Activated CD8-positive, alpha-beta memory T cell treated with anti-CD3 and anti-CD28 coated beads for 36 hours (primary cell): Measurements from ENCODE around the gene KREMEN2. TPM values are rescaled to one million over a fixed set of nuclear protein-coding genes. Genes with fewer than 3 reads are reported as not detected.
"Not testable (repeated sequence)": the region's sequence is repeated elsewhere in the genome, so short reads cannot be mapped to it uniquely, and the experiment has no call there.

Source experiments
- CTCF ChIA-PET: fragments of 350-600 bp; sonication (Branson Sonifier 250); formaldehyde crosslinking; loops from one replicate; lab custom pipeline; 2021; ENCODE audit warnings: antibody characterized with exemption; lab: Charles Lee
- POLR2A ChIA-PET: fragments of 350-600 bp; sonication (Branson Sonifier 250); formaldehyde crosslinking; loops from one replicate; lab custom pipeline; 2021; ENCODE audit warnings: antibody characterized with exemption; lab: Charles Lee
- total RNA-seq, 2 experiments: library from RNA; stranded (reverse); gene quantifications; one replicate each; pipeline ENCODE4 v1.2.3, GENCODE V29; 2021

KREMEN2 gene, protein sequence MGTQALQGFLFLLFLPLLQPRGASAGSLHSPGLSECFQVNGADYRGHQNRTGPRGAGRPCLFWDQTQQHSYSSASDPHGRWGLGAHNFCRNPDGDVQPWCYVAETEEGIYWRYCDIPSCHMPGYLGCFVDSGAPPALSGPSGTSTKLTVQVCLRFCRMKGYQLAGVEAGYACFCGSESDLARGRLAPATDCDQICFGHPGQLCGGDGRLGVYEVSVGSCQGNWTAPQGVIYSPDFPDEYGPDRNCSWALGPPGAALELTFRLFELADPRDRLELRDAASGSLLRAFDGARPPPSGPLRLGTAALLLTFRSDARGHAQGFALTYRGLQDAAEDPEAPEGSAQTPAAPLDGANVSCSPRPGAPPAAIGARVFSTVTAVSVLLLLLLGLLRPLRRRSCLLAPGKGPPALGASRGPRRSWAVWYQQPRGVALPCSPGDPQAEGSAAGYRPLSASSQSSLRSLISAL
- under 1 TPM in 1 of 2 experiments, not detected in 1; 0.08 TPM for total RNA-seq

DNA sequence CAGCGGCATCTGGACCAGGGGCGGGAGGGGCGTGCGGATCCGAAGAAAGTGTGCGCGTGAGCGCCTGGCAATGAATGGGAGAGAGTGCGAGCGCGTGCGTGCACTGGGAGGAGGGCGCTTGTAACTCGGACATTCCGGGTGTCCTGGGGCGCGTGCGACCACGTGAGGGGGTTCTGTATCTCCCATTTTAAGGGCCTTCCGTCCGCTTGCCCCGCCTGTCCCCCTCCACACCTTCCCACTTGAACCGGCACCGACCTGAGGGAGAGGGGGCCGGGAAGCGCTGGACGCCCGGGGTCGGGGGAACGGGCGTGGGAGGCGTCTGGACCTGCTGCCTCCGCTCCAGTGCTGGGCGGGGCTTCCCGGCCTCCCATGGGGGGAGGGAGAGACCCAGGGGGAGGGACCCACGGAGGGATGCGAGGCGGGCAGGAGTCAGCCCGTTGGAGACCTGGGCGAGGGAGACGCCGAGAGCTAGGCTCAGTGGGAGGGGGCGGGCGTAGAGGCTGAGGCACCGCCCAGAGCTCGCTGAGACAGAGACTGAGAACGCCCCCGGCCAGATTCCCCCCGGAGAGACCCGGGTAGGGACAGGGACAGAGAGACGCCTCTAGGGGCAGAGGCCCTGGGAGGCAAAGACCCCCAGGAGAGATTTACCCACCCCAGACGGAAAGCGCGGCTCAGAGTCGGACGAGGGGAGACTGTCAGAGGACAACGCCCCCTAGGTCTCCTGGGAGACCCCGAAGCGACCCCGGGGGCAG lies at the start of gene KREMEN2:
KREMEN2 (plus strand) TSS at position 553 of the 752 bp plus-strand sequence. CDS start 246 bp downstream, outside the sequence.
- POLR2A ChIA-PET = no interaction called here
- CTCF ChIA-PET = interaction anchor here (0.6 to 3.1 kb wide), 4 partner anchors 8 to 517 kb away, joined by 3 to 6 read pairs (median 4); no protein-coding TSS in a partner anchor

DNA sequence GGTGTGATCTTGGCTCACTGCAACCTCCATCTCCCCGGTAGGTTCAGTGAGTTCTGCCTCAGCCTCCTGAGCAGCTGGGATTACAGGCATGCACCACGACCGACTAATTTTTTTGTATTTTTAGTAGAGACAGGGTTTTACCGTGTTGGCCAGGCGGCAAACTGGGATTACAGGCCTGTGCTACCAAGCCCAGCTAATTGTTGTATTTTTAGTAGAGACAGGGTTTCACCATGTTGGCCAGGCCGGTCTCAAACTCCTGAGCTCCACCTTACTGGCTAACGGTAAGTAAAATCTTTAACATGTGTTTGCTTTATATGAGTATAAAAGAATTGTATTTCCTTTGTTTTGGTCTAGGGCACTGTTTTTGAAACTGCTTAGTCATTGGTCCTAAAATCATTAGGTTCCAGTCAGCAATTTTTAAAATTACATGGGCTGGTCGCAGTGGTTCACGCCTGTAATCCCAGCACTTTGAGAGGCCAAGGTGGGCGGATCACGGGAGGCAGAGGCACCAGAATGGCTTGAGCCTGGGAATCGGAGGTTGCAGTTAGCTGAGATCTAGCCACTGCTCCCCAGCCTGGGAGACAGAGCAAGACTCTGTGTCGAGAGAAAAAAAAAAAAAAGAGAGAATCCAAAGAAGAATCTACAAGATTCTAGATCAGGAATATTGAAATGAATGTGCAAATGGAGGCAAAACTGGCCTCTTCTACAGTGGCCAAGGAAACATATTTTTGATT lies 48.7 kb upstream of the KREMEN2 start:
- ChIA-PET POLR2A (no interaction called here), CTCF (interaction anchor here (2.8 kb wide), 1 partner anchor 12 kb away, joined by 15 read pairs; no protein-coding TSS in a partner anchor)

DNA sequence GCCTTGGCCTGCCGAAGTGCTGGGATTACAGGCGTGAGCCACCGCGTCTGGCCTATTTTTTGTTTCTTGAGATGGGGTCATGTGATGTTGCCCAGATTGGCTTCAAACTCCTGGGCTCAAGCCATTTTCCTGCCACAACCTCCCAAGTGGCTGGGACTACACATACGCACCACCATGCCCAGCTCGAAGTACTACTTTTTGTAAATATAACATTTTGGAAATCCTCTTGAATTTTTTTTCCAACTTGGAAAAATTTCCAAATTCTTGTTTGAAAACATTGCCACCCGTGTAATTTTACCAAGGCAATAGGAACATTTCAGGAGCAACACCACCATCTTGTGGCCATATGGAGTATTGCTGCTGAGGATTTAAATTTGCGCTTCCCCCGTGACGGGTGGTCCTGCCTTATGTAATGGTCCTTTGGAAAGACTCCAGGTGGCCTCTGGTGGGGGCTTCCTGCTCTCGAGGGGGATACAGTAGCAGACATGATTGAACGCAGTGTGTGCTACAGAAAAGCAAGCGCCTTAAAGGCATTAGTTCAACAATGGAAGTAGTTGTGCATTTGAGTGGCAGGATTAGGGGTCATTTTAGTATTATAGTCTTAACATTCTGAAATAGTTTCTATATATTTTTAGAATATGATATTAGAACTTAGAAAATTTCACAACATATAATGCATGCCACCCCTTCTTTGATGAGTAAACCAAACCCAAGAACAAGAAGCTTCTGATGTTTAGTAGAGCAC lies 44.4 kb upstream of the KREMEN2 start:
- CTCF ChIA-PET = interaction anchor here (0.7 to 3.0 kb wide), 10 partner anchors 8 to 142 kb away, joined by 3 to 22 read pairs (median 4); partner anchors contain the start of gene FLYWCH1
- POLR2A ChIA-PET = interaction anchor here (0.6 to 1.0 kb wide), 2 partner anchors 8 to 1381 kb away, joined by 3 read pairs; partner anchors contain the start of gene FLYWCH1

DNA sequence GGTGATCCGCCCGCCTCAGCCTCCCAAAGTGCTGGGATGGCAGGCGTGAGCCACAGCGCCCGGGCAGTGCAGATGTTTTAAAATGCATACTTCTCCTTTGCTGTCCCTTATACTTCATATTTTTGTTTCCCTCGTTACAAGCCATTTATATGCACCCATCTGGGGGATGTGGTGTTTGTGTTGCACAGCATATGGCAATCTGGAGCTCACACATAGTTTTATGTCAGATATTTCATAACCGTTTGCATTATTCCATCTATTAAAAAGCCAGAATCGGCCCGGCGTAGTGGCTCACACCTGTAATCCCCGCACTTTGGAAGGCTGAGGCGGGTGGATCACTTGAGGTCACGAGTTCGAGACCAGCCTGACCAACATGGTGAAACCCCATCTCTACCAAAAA lies 40.6 kb upstream of the KREMEN2 start:
- ChIA-PET POLR2A (no interaction called here), CTCF (interaction anchor here (1.3 to 1.4 kb wide), 2 partner anchors 38 to 55 kb away, joined by 3 to 5 read pairs; no protein-coding TSS in a partner anchor)

DNA sequence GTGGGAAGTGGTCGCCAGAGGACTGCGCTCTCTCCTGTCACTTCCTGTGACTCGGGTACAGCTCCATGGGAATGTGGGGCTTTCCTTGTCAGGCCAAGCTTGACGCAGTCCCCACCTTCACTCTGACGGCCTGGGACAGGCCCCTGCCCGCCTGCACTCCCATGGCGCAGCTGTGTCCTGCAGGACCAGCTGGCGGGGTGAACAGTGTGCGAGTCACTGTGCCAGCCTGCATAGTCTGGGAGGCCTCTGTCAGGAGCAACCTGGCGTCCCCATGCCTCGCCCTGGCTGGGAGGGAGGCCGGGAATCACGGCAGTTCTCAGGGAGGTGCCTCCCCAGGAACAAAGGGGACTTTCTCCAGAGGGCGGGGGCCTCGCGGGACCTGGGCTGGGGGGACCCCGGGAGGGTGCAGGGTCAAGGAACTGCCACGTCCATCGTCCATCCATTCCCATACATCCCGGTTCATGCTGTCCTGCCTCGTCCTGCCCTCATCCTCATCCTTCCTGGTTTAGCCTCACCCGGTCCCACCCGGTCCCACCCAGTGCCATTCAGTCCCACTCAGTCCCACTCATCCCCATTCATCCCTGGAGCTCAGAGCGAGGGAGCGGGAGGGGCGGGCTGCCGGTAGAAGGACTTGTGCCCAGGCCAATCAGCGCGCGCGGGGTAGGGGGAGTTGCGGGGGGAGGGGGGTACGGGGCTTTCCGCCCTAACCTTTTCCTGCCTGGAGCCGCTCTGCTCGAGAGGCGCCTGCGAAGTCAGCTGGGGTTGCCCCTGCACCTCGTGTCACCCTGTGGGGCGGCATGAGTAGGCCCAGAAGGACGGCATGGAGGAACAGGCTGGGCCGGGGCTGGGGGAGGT lies 38.9 kb upstream of the KREMEN2 start:
- ChIA-PET CTCF (interaction anchor here (0.6 to 1.4 kb wide), 2 partner anchors 48 to 56 kb away, joined by 3 read pairs; no protein-coding TSS in a partner anchor), POLR2A (no interaction called here)

DNA sequence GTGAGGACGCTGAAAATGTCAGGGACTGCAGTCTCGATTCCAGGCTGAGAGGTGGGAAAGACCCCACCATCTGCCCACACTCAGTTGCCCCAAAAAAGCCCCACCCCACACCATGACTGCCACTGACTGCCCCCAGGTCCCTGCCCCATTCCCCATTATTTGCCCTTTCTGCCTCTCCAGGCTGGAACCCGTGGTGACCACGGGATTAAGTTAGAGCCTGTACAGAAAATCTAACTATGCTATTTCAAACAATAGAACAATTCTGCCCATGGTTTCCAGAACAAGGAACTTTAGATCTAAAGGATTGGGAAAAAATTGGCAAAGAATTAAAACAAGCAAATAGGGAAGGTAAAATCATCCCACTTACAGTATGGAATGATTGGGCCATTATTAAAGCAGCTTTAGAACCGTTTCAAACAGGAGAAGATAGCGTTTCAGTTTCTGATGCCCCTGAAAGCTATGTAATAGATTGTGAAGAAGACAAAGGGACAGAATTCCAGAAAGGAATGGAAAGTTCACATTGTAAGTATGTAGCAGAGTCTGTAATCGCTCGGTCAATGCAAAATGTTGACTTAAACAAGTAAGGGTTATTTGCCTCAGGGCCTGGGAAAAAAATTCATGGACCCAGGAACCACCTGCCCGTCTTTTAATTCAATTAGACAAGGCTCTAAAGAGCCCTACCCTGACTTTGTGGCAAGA lies 38.0 kb upstream of the KREMEN2 start:
- ChIA-PET CTCF (interaction anchor here (0.6 to 1.7 kb wide), 17 partner anchors 10 to 437 kb away, joined by 3 to 19 read pairs (median 6); partner anchors contain the start of genes FLYWCH1 and FLYWCH2), POLR2A (interaction anchor here (0.8 kb wide), 1 partner anchor 15 kb away, joined by 3 read pairs; no protein-coding TSS in a partner anchor)

- ChIA-PET CTCF (interaction anchor here (0.6 to 1.7 kb wide), 19 partner anchors 10 to 337 kb away, joined by 3 to 19 read pairs (median 4); partner anchors contain the start of genes FLYWCH1 and FLYWCH2), POLR2A (interaction anchor here (0.8 to 1.0 kb wide), 2 partner anchors 15 to 52 kb away, joined by 3 to 5 read pairs; no protein-coding TSS in a partner anchor)
Measured at GRCh38 chr16:2926650-2926999, 37.5 kb upstream of the KREMEN2 start.

DNA sequence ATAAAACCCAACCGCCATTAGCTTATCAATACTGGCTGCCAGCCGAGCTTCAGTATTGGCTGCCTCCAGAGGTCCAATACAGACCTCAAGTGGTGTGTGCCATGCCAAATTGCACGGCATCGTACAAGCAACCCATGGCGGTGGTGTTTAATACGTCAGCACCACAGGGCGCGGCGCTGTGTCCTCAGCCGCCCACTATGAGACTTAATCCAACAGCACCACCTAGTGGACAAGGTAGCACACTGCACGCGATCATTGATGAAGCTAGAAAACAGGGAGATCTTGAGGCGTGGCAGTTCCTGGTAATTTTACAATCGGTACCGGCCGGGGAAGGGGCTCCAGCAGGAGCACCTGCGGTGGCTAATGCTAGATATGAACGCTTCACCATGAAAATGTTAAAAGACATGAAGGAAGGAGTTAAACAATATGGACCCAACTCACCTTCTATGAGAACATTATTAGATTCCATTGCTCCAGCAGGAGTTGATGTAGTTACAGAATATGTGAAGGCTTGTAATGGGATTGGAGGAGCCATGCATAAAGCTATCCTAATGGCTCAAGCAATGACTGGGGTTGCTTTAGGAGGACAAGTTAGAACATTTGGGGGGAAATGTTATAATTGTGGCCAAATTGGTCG lies 36.9 kb upstream of the KREMEN2 start:
- ChIA-PET POLR2A (interaction anchor here (0.8 to 1.0 kb wide), 2 partner anchors 16 to 52 kb away, joined by 3 to 5 read pairs; no protein-coding TSS in a partner anchor), CTCF (interaction anchor here (0.5 to 1.7 kb wide), 28 partner anchors 9 to 338 kb away, joined by 3 to 19 read pairs (median 4); partner anchors contain the start of genes FLYWCH1, FLYWCH2, KREMEN2 and PAQR4)

- CTCF ChIA-PET = interaction anchor here (1.9 kb wide), 1 partner anchor 60 kb away, joined by 5 read pairs; no protein-coding TSS in a partner anchor
- POLR2A ChIA-PET = not testable (repeated sequence)
Measured at GRCh38 chr16:2928151-2928550, 35.9 kb upstream of the KREMEN2 start.

- ChIA-PET CTCF (interaction anchor here (1.9 kb wide), 1 partner anchor 60 kb away, joined by 5 read pairs; no protein-coding TSS in a partner anchor), POLR2A (no interaction called here)
Measured at GRCh38 chr16:2928796-2929195, 35.3 kb upstream of the KREMEN2 start.

GRCh38 chr16:2929693-2930092 lies 34.4 kb upstream of the KREMEN2 start:
- ChIA-PET CTCF (interaction anchor here (1.9 kb wide), 1 partner anchor 61 kb away, joined by 5 read pairs; no protein-coding TSS in a partner anchor), POLR2A (no interaction called here)

DNA sequence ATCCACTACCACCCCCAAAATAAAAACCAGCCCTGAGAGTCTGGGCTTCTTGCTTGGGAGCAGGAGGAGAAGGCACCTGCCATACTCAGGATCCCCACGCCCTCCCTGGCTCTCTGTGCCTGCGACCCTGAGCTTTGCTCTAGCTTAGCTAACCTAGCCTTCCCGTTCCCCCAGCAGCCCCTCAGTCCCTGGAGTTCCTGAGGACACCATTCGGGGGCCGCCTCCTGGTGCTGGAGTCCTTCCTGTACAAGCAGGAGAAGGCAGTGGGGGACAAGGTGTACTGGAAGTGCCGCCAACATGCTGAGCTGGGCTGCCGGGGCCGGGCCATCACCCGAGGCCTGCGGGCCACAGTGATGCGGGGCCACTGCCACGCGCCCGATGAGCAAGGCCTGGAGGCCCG lies 33.8 kb upstream of the KREMEN2 start:
- ChIA-PET POLR2A (no interaction called here), CTCF (interaction anchor here (1.9 kb wide), 1 partner anchor 62 kb away, joined by 5 read pairs; no protein-coding TSS in a partner anchor)

- POLR2A ChIA-PET = not testable (repeated sequence)
- CTCF ChIA-PET = interaction anchor here (0.7 to 0.9 kb wide), 7 partner anchors 30 to 250 kb away, joined by 3 to 4 read pairs (median 3); no protein-coding TSS in a partner anchor
Measured at GRCh38 chr16:2931231-2931914, 32.7 kb upstream of the KREMEN2 start.

DNA sequence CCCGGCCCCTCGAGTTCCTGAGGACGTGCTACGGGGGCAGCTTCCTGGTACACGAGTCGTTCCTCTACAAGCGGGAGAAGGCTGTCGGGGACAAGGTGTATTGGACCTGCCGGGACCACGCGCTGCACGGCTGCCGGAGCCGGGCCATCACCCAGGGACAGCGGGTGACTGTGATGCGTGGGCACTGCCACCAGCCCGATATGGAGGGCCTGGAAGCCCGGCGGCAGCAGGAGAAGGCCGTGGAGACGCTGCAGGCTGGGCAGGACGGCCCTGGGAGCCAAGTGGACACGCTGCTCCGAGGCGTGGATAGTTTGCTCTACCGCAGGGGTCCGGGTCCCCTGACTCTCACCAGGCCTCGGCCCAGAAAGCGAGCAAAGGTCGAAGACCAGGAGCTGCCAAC lies 30.9 kb upstream of the KREMEN2 start:
- CTCF ChIA-PET = no interaction called here
- POLR2A ChIA-PET = no interaction called here

GRCh38 chr16:2933701-2934100 lies 30.4 kb upstream of the KREMEN2 start:
- POLR2A ChIA-PET = no interaction called here
- CTCF ChIA-PET = no interaction called here
